HPDE6-E6E7 (cell line): ENCODE measurements around the gene HIPK4.

Source experiments
- DNase-seq: peaks from one replicate; pipeline ENCODE4 v3.0.0; 2011; ENCODE audit warnings: missing footprints; ENCODE audit errors: extremely low spot score

Gene HIPK4

GRCh38 chr19:40366697-40367561 is 23.1 kb downstream of the HIPK4 start:
- no peak for DNase-seq

GRCh38 chr19:40365613-40366401 is 24.2 kb downstream of the HIPK4 start:
- peak; percentile 94 for DNase-seq

GRCh38 chr19:40365010-40365409 is 25.0 kb downstream of the HIPK4 start:
- no peak for DNase-seq

GRCh38 chr19:40363069-40363468 is 26.9 kb downstream of the HIPK4 start:
- no peak for DNase-seq

GRCh38 chr19:40362160-40362559 is 27.8 kb downstream of the HIPK4 start:
- no peak for DNase-seq

GRCh38 chr19:40360708-40361241 is 29.2 kb downstream of the HIPK4 start:
- DNase-seq = no peak

- no peak for DNase-seq
These were observed 29.8 kb downstream of the HIPK4 start for GRCh38 chr19:40360020-40360707.

- DNase-seq = no peak
These were observed 31.2 kb downstream of the HIPK4 start for GRCh38 chr19:40358773-40359172.

GRCh38 chr19:40357640-40358039 is 32.3 kb downstream of the HIPK4 start:
- DNase-seq = no peak

- no peak for DNase-seq
These were observed 33.0 kb downstream of the HIPK4 start for GRCh38 chr19:40356681-40357595.

GRCh38 chr19:40355975-40356680 is 33.9 kb downstream of the HIPK4 start:
- DNase-seq = no peak

GRCh38 chr19:40348961-40349507 is 40.9 kb downstream of the HIPK4 start:
- DNase-seq = no peak

GRCh38 chr19:40348125-40348913 is 41.7 kb downstream of the HIPK4 start, which contains the start of the genes C19orf47 and PLD3:
Gene C19orf47 (minus strand): TSS chr19:40348397. CDS start chr19:40341857, 6,540 bp downstream.
Gene PLD3 (plus strand): TSS chr19:40348695. CDS start chr19:40366484, 17,789 bp downstream.
- DNase-seq = peak; percentile 100

GRCh38 chr19:40344422-40344821 is 45.6 kb downstream of the HIPK4 start:
- no peak for DNase-seq

- no peak for DNase-seq
These were observed 47.2 kb downstream of the HIPK4 start for GRCh38 chr19:40342644-40343311.

GRCh38 chr19:40341601-40342482 is 48.1 kb downstream of the HIPK4 start:
- no peak for DNase-seq

GRCh38 chr19:40339018-40339728 is 50.8 kb downstream of the HIPK4 start:
- DNase-seq = no peak
